T47D (cell line): ENCODE measurements around the gene ALAS1.

Experiments
- DNase-seq, 2 experiments: peaks; one replicate each; pipeline versions ENCODE4 v3.0.0 to v3.0.0-alpha.2; 2011 to 2012; ENCODE audit warnings: low read depth in 1 of 2, low spot score in 1 of 2
- JUND ChIP-seq: IDR thresholded peaks from 2 replicates; pipeline ENCODE4 v1.6.1; 2012; ENCODE audit warnings: low read depth
- in situ Hi-C: cut with HindIII; loops from 2 replicates; pipeline ENCODE4 v1.10.0; 2016; ENCODE audit warnings: low sequenced_read_pairs, low pct_unique_long_range_greater_than_20kb

ALAS1 gene

DNA sequence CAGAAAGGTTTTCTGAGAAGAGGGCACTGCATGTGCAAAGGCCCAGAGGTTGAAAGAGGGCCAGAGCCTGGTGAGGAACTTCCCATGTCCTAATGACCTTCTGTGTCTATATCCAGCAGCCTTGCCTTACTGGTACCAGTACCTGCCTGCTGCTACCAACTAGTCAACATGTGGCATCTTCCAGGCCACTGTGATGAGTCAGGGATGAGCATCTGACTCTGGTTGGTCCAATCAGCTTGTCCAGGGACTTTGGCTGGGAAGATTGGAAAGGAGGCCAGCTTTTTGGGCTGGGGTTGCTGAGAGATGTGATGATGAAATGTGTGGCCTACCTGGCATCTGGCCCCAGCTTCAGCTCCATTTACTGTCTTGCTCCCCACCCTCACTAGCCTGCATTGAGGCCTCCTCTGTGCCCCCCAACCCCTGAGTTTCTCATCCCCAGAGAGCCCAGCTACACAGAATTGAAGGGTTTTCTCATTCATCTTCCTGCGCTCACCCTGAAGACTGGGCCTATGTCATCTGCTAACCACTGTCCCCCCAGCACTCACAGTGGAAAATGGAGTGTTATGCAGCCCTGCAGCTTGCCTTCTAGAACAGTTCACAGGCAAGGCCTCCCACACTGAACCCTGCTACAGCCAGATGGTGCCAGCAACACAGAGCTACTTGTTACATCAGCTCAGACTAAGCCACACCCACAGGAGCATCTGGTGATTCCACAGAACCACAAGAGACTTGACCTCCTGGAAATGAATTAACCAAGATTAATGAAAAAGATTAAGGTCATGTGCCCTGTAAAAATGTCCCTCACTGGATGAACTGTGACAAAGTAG is 42.3 kb downstream of the ALAS1 start:
- in situ Hi-C loops = no loop called here
- TF ChIP-seq JUND = no peak
- peak in 1 of 2 experiments; percentile 52 for DNase-seq

- TF ChIP-seq JUND = no peak
- DNase-seq = no peak
- in situ Hi-C loops = no loop called here
Observed at GRCh38 chr3:52240886-52241370, 43.0 kb downstream of the ALAS1 start.

- TF ChIP-seq JUND = no peak
- no peak for DNase-seq
- in situ Hi-C loops = no loop called here
Observed at GRCh38 chr3:52242039-52242438, 44.1 kb downstream of the ALAS1 start.

DNA sequence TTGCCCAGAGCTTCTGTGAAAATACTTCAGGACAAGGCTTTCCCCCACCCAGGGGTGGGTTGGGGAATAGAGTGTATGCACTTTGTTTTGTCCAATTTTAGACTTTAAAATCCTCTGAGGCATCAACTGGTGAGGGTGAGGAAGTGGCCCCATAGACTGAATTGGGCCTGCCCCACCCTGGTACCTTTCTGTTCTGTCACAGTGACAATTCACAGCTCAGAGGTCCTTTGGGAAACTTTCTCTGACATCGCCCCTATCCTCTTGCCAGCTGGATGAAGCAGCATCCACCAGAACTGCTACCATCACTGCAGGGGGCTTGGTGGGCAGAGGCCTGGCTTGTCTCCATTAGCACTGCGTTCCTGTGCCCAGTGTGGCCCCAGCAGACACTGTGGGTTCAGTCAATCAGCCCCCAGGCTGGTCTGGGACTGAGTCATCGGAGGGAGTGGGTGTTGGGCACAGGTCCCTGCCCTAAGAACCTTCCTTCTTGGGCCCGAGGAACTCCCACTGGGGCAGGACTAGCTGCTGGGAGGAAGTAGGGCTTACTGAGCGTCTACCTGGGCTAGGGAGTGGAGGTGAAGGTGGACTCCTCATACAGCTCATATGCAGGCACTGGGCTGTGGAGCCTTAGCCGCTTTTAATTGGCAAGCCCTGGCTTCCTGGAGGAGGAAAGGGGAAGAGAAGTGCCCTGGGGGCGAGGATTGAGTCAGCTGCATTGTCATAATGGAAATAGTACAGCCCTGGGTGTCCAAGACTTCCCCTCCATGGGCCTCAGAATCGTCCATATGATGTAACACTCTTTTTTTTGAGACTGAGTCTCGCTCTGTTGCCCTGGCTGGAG is 46.0 kb downstream of the ALAS1 start:
- peak in 1 of 2 experiments; percentile 51 for DNase-seq
- in situ Hi-C loops = no loop called here
- no peak for TF ChIP-seq JUND

- in situ Hi-C loops = no loop called here
- TF ChIP-seq JUND = no peak
- DNase-seq = peak; percentile 58 to 70
Observed at GRCh38 chr3:52245322-52246263, 47.6 kb downstream of the ALAS1 start, which contains the start of gene PPM1M. Gene PPM1M, plus strand, starts transcription at chr3:52245759. Its CDS starts 66 bp downstream, at chr3:52245825.

GRCh38 chr3:52246264-52246620 is 48.3 kb downstream of the ALAS1 start:
- in situ Hi-C loops = no loop called here
- DNase-seq = no peak

DNA sequence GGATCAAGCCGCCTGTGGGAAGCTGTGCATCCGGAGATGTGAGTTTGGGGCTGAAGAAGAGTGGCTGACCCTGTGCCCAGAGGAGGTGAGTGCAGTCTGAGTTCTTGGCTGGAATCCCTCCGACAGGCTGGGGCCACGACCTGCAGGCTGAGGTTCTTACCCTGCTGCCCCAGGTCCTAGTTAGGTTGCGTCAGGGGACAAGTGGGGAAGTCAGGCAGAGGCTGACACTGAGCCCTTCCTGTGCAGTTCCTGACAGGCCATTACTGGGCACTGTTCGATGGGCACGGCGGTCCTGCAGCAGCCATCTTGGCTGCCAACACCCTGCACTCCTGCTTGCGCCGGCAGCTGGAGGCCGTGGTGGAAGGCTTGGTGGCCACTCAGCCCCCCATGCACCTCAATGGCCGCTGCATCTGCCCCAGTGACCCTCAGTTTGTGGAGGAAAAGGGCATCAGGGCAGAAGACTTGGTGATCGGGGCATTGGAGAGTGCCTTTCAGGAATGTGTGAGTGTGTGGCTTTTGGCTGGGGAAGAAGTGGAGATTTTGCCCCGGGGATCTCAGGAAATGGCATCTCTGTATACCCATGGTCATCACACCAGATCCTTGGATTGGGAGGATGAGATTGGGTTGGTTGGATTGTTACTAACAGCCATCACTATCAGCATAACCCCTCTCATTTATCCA is 48.9 kb downstream of the ALAS1 start:
- DNase-seq = no peak
- in situ Hi-C loops = no loop called here
- no peak for TF ChIP-seq JUND

More at GRCh38 chr3:52246264-52246620, 48.3 kb downstream of the ALAS1 start:
- TF ChIP-seq JUND = no peak

DNA sequence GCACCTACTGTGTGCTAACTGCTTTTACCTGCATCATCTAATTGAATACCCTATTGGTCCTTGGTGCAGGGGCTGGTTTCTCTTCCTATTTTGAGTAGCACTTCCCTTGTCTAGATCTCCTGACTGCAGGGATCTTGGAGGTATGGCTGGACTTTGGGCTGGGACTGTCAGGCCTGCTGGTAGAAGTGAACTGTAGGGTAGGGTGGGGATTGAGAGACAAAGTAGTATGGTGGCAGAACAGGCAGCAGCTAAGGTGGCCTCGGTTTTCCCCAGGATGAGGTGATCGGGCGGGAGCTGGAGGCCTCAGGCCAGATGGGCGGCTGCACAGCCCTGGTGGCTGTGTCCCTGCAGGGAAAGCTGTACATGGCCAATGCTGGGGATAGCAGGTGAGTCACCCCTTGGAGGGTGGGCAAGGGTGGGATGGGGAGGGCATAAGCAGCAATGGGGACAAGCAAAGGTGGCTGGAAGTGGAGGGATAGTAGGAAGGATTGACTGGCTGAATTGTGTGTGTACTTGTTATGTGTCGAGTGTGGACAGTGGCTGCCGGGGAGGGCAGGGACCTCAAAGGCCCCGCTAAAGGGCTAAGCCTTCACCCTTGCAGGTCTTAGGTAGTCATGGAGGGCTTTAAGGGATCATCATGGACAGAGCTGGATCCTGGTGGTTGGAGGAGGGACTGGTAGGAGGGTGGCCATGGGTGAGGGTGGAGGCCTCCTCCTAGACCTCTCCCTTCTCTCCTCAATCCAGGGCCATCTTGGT is 49.6 kb downstream of the ALAS1 start:
- in situ Hi-C loops = no loop called here
- DNase-seq = no peak
- no peak for TF ChIP-seq JUND

DNA sequence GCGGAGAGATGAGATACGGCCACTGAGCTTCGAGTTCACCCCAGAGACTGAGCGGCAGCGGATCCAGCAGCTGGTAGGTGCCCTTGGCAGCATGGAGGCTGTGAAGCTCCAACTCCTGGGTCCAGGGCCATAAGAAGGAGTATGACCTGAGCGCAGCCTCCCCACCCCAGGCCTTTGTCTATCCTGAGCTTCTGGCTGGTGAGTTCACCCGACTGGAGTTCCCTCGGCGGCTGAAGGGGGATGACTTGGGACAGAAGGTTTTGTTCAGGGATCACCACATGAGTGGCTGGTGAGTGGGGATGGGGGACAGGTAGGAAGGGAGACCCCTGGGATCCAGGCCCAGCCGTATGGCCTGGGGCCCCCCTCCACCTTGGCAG is 50.2 kb downstream of the ALAS1 start:
- no peak for TF ChIP-seq JUND
- in situ Hi-C loops = no loop called here
- no peak for DNase-seq

DNA sequence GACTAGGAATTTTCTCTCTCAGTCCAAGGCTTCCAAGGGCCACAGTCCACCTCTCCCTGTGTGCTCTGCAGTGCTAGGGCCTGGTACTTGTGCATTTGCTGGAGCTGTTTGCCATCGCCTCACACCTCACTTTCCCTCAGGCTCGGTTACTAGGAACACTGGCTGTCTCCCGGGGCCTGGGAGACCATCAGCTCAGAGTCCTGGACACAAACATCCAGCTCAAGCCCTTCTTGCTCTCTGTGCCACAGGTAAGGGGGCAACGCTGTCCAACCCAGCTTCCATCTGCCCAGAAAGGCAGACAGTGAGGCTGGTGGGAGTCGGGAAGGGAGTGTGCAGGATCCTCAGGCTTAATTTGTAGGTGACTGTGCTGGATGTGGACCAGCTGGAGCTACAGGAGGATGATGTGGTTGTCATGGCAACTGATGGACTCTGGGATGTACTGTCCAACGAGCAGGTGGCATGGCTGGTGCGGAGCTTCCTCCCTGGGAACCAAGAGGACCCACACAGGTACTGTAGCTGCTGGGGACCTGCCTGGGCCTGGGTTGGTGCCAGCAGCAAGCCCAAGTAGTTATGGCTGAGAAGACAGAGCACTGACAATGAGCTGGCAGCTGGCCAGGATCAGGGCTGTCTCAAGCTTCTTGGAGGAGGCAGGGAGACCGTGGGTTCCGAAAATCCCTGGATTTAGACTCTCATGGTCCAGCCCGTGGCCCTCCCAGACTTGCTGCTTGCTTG is 51.0 kb downstream of the ALAS1 start:
- in situ Hi-C loops = no loop called here
- no peak for DNase-seq
- no peak for TF ChIP-seq JUND
